Esophagus muscularis mucosa (tissue), 4 donors: ENCODE data around the gene DCD. TPM values are rescaled to one million over a fixed set of nuclear protein-coding genes. Genes with fewer than 3 reads are reported as not detected.
A peak's percentile ranks its signal among the peaks of the same experiment; 100 is the strongest.
"Not testable (repeated sequence)": the region's sequence is repeated elsewhere in the genome, so short reads cannot be mapped to it uniquely, and the experiment has no call there.

Experiments
- DNase-seq: peaks from one replicate; pipeline ENCODE4 v3.0.0-alpha.2; 2017; ENCODE audit errors: extremely low spot score
- H3K27ac ChIP-seq, 4 donors: fragments of 200-600 bp; sonication (generic); replicated peaks in 1 of 4; 1 replicate in 3 of 4; 2 replicates in 1 of 4; pipeline ENCODE4 v1.5.1; 2016 to 2019; ENCODE audit warnings: mild to moderate bottlenecking in 1 of 4
- H3K27me3 ChIP-seq, 4 donors: fragments of 200-600 bp; sonication (generic); one replicate each; pipeline versions ENCODE4 v1.5.1 to v1.6.0; 2016 to 2019
- H3K36me3 ChIP-seq, 4 donors: fragments of 200-600 bp; sonication (generic); one replicate each; pipeline ENCODE4 v1.5.1; 2016 to 2019
- H3K4me1 ChIP-seq, 4 donors: fragments of 200-600 bp; sonication (generic); one replicate each; pipeline ENCODE4 v1.5.1; 2016 to 2019
- H3K4me3 ChIP-seq, 4 donors: fragments of 200-600 bp; sonication (generic); 1 replicate in 2 of 4; 2 replicates in 2 of 4; pipeline ENCODE4 v1.5.1; 2016 to 2019; ENCODE audit warnings: mild to moderate bottlenecking in 4 of 4, moderate library complexity in 1 of 4
- H3K9me3 ChIP-seq, 4 donors: fragments of 200-600 bp; sonication (generic); 1 replicate in 3 of 4; 2 replicates in 1 of 4; pipeline ENCODE4 v1.5.1; 2016 to 2019
- CTCF ChIP-seq, 3 experiments: fragments of 200-600 bp in 2 of 3; fragments of 450-650 bp in 1 of 3; sonication (generic) in 2 of 3; IDR thresholded peaks; one replicate each; pipeline ENCODE4 v1.5.1; 2017 to 2019; ENCODE audit warnings: antibody characterized with exemption in 3 of 3, mild to moderate bottlenecking in 2 of 3, moderate library complexity in 1 of 3
- EP300 ChIP-seq: sonication (generic); formaldehyde crosslinking; IDR thresholded peaks from one replicate; pipeline ENCODE4 v1.6.1; 2017; ENCODE audit warnings: antibody characterized with exemption
- POLR2A ChIP-seq: fragments of 450-650 bp; IDR thresholded peaks from one replicate; pipeline ENCODE4 v1.6.1; 2017; ENCODE audit warnings: antibody characterized with exemption, moderate library complexity, mild to moderate bottlenecking, low read depth
- POLR2AphosphoS5 ChIP-seq, 2 donors: sonication (generic); formaldehyde crosslinking; IDR thresholded peaks; one replicate each; pipeline ENCODE4 v1.6.1; 2017; ENCODE audit warnings: antibody characterized with exemption in 2 of 2
- WGBS: methylation state at CpG from one replicate; pipeline ENCODE4 v1.1.5; 2018; 5-methylcytosine and 5-hydroxymethylcytosine counted together
- intact Hi-C: fragments of 100-400 bp; cut with DNase I; formaldehyde crosslinking; loops from one replicate; pipeline ENCODE4 v1.15.1; 2023
- total RNA-seq, 4 donors: library from RNA; depleted of rRNA; stranded (reverse); fragments of >200 nt; gene quantifications; one replicate each; pipeline versions ENCODE4 v1.1.0 to v1.2.1, GENCODE V29; 2016

DCD gene
- total RNA-seq, 4 donors from 2014 or later: not detected

- H3K4me3 ChIP-seq: no peak overlapping the region
- H3K27me3 ChIP-seq: peaks cover 0 to 18% (median 0%) of the 10 kb centered on the region in 4 donors
- no peaks in the 10 kb centered on the region for H3K36me3 ChIP-seq
- peak; percentile 74 for DNase-seq
- no peak overlapping the region for H3K27ac ChIP-seq
- TF ChIP-seq POLR2A: no peak
- no peak for TF ChIP-seq CTCF (IDR thresholded peaks at IDR 0.05)
- TF ChIP-seq EP300: no peak
- no peak for TF ChIP-seq POLR2AphosphoS5 (IDR thresholded peaks at IDR 0.05)
- intact Hi-C loops: no loop called here
- H3K9me3 ChIP-seq: no peaks in the 10 kb centered on the region
- no peaks in the 10 kb centered on the region for H3K4me1 ChIP-seq
- 78% methylated on average over 5 of the region's 5 CpGs for WGBS
These were observed 30.0 kb upstream of the DCD start for GRCh38 chr12:54678131-54678530.

GRCh38 chr12:54667945-54668344 is 19.8 kb upstream of the DCD start:
- no peaks in the 10 kb centered on the region for H3K27me3 ChIP-seq
- H3K4me3 ChIP-seq: no peak overlapping the region
- H3K27ac ChIP-seq: no peak overlapping the region
- 88% methylated on average over 5 of the region's 5 CpGs for WGBS
- intact Hi-C loops: no loop called here
- H3K9me3 ChIP-seq: no peaks in the 10 kb centered on the region
- TF ChIP-seq EP300 (no peak), POLR2A (no peak), POLR2AphosphoS5 (IDR thresholded peaks at IDR 0.05) (no peak), CTCF (IDR thresholded peaks at IDR 0.05) (no peak)
- no peaks in the 10 kb centered on the region for H3K36me3 ChIP-seq
- DNase-seq: no peak
- H3K4me1 ChIP-seq: no peaks in the 10 kb centered on the region

- 83% methylated on average over 3 of the region's 3 CpGs for WGBS
- H3K27ac ChIP-seq: no peak overlapping the region
- no peak for DNase-seq
- H3K4me3 ChIP-seq: no peak overlapping the region
- no peaks in the 10 kb centered on the region for H3K4me1 ChIP-seq
- H3K36me3 ChIP-seq: no peaks in the 10 kb centered on the region
- no peaks in the 10 kb centered on the region for H3K27me3 ChIP-seq
- TF ChIP-seq POLR2AphosphoS5 (IDR thresholded peaks at IDR 0.05): no peak
- no peak for TF ChIP-seq CTCF (IDR thresholded peaks at IDR 0.05)
- no peak for TF ChIP-seq POLR2A
- TF ChIP-seq EP300: no peak
- intact Hi-C loops: no loop called here
- H3K9me3 ChIP-seq: no peaks in the 10 kb centered on the region
These were observed 17.8 kb upstream of the DCD start for GRCh38 chr12:54666008-54666407.

- WGBS: 73% methylated on average over 3 of the region's 3 CpGs
- intact Hi-C loops, DNase-seq, H3K9me3 ChIP-seq, H3K4me3 ChIP-seq, H3K4me1 ChIP-seq, H3K27me3 ChIP-seq, H3K27ac ChIP-seq, H3K36me3 ChIP-seq: not testable (repeated sequence)
These were observed 17.0 kb upstream of the DCD start for GRCh38 chr12:54665022-54665635.

- no peaks in the 10 kb centered on the region for H3K27me3 ChIP-seq
- H3K9me3 ChIP-seq: no peaks in the 10 kb centered on the region
- H3K36me3 ChIP-seq: no peaks in the 10 kb centered on the region
- intact Hi-C loops: no loop called here
- DNase-seq: no peak
- no peak overlapping the region for H3K27ac ChIP-seq
- 82% methylated on average over 3 of the region's 3 CpGs for WGBS
- no peaks in the 10 kb centered on the region for H3K4me1 ChIP-seq
- H3K4me3 ChIP-seq: no peak overlapping the region
- no peak for TF ChIP-seq CTCF (IDR thresholded peaks at IDR 0.05)
These were observed 15.4 kb upstream of the DCD start for GRCh38 chr12:54663603-54664002.
